KBM-7 (cell line): ENCODE measurements around the gene GRIA2.
"Not testable (repeated sequence)": the region's sequence is repeated elsewhere in the genome, so short reads cannot be mapped to it uniquely, and the experiment has no call there.

Source experiments
- DNase-seq: peaks from one replicate; pipeline ENCODE4 v3.0.0-alpha.2; 2015
- in situ Hi-C: fragments of 300-500 bp; cut with MboI; formaldehyde crosslinking; loops from 2 replicates; pipeline ENCODE4 v1.14.3; 2020; ENCODE audit warnings: low sequenced_read_pairs, low pct_unique_long_range_greater_than_20kb, mixed read lengths

The GRIA2 gene

GRCh38 chr4:157220371-157220881 lies at the start of gene GRIA2:
TSS of gene GRIA2 (plus strand) at chr4:157220728. CDS start at chr4:157221043, 315 bp downstream.
- in situ Hi-C loops: no loop called here
- peak; percentile 78 for DNase-seq

DNA sequence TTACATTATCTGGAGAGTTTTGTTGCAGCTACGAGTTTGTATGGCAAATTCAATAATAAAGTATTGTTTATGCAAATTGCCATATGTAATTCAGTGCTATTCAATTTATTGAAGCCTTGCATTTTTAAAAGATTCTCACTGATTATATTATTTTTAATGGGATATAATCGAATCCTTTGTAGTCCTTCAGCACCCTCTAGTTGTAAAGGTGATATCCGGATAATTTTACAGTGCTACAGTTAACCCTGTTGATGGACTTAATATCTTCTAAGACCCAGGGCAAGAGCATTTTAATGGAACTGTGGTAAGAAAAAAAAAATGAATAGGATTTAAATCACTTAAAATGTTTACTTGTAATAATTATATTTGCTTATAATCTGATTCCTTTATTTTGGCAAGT lies 48.5 kb upstream of the GRIA2 start:
- DNase-seq: no peak
- in situ Hi-C loops: no loop called here

- in situ Hi-C loops, DNase-seq: not testable (repeated sequence)
These were observed 40.3 kb upstream of the GRIA2 start for GRCh38 chr4:157180268-157180667.

- in situ Hi-C loops: no loop called here
- DNase-seq: no peak
These were observed 36.2 kb upstream of the GRIA2 start for GRCh38 chr4:157184300-157184699.

DNA sequence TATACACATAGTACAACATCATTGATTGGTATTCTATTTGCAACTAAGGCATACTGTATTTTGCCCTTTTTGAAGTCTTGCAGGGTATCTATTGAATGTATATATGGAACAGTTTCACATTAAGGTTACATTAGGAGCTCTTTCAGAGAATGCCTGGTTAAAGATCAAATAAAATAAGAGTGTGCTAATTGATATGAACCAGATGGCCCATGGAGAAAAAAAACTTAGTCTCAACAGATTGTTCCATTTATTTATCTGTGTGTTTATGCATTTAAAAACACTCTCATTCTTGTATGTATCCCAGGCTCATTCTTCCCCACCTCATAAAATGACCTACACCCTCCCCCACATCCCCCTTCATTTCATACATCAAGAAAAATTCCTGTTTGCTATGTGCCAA lies 35.2 kb upstream of the GRIA2 start:
- no peak for DNase-seq
- in situ Hi-C loops: no loop called here

DNA sequence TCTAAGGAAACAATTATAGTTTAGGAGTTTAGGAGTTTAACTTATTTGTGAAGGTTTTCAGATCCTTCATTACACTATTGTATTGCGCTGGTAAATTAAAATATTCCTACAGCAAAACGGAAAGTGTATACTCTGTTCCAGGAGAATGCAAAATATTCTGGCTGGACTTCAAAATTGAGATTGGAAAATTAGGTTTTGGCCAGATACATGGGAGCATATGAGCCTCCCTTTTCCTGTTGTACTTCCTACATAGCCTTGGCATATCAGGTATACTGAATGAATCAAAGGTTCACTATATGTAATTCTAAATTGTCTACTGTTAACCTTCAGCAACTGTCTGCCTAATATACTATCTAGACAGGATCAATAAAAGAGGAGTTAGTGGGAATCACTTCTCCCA lies 25.2 kb upstream of the GRIA2 start:
- DNase-seq: no peak
- in situ Hi-C loops: no loop called here

GRCh38 chr4:157196046-157196445 lies 24.5 kb upstream of the GRIA2 start:
- no peak for DNase-seq
- in situ Hi-C loops: no loop called here

- in situ Hi-C loops: no loop called here
- DNase-seq: peak; percentile 53
These were observed 15.8 kb upstream of the GRIA2 start for GRCh38 chr4:157204634-157205244.

GRCh38 chr4:157217708-157218107 lies 2.8 kb upstream of the GRIA2 start:
- in situ Hi-C loops: no loop called here
- DNase-seq: peak; percentile 49

DNA sequence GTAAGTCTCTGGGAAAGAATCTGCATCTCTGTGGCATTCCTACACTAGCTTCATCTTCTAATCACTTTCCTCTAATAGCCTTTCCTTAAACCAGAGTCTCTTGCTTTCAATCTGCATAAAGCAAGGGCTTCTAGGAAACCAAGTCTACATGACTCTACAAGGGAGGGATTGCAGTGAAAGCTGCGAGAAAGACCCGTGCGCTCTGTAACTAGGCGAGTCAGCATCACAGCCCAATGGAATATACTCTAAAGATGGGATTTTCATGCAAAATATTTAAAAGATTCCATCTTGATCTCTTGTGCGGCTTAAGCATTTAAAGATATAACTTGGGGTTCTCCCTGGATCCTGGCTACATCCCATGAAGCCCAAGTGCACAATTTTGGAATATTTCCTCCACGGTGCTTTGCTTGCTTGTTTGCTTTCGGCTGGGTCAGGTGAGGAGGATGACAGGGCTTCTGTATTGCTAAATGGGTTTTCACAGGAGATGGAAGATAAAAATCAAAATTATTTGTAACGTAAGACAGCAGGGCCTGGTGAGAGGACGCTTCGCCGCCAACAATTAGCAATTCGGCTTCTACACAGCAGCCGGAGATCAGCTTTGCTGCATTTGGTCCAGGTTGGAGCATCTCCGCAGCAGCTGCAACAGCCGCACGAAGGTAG lies 687 bp upstream of the GRIA2 start:
- no peak for DNase-seq
- in situ Hi-C loops: no loop called here

GRCh38 chr4:157221426-157221894 lies 932 bp downstream of the GRIA2 start:
- in situ Hi-C loops: no loop called here
- no peak for DNase-seq

DNA sequence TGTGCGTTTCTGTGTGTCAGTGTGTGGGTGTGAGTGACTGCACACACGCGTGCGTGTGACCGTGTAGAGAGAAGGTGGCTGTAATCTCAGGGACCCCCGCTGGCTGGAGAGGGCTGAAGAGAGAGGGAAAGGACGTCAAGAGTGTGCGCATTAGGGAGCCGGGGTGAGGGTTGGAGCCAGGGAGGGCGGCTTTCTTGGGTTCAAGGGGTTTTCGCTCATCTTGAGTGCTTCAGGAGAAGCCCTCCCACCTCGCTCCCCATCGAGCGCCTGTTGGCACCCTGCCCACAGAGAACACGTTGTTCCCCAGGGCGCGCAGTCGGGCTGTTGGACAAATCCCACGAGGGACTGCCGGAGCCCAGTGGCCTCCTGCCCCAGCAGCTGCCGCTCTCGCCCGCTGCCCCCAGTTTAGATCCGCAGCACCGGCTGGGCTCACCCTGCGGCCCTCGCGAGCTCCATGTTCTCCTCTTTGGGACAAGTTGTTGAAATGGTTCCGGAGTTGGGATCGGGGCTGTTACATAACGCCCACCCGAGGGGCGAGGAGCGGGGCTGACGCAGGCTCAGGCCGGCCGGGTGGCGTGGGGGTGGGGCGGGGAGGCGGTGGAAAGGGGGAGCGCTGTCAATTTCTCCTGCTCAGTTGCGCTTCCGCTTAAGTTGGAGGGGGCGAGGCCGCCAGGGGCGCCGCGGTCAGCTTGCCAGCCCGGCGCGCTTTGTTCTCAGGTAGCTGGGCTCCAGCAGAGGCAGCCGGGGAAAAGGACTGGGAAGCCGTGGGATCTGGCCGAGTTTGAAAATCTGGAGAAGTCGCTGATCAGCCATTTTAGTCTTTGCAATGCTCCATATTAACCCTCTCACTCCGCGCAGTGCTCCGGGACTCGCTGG lies 1.6 kb downstream of the GRIA2 start:
- no peak for DNase-seq
- in situ Hi-C loops: no loop called here

DNA sequence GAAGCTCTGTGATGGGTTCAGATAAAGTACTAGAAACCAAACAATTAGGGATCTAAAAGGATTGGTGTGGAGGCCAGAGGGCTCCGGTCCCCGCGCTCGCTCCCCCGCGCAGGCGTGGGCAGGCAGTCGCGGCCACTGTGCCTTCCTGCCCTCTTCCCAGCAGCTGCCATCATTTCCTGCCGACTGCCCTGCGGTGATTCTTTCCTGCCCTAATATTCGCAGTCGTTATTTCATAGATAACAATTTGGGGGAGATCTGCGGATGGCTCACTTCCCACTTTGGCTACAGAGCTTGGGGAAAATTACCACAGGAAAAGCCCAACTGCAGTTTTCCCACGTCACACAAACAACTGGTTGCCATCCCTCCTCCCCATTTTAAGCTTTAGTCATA lies 2.2 kb downstream of the GRIA2 start:
- DNase-seq: no peak
- in situ Hi-C loops: no loop called here

- in situ Hi-C loops: no loop called here
- DNase-seq: no peak
These were observed 2.9 kb downstream of the GRIA2 start for GRCh38 chr4:157223456-157223855.

- DNase-seq: no peak
- in situ Hi-C loops: no loop called here
These were observed 4.6 kb downstream of the GRIA2 start for GRCh38 chr4:157225096-157225495.

GRCh38 chr4:157226035-157226434 lies 5.5 kb downstream of the GRIA2 start:
- in situ Hi-C loops: no loop called here

DNA sequence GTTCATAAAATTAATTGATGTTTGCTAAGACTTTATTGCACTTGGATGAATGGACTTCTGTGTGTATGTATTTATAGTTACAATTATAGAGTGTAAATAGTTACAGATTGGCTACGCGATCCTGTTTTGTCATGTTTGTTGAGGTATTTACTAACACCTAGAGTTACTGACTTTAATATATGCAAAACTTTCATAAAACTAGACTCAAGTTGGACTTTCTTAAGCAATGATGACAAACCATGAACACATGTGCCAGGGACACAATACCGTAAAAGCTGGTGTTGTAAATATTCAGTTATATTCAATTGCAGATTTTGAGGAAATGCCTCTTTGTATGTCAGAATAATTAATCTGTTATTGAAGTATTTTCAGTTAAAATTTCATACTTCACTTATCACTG lies 6.1 kb downstream of the GRIA2 start:
- no peak for DNase-seq
- in situ Hi-C loops: no loop called here

More at GRCh38 chr4:157226035-157226434, 5.5 kb downstream of the GRIA2 start:
- no peak for DNase-seq

DNA sequence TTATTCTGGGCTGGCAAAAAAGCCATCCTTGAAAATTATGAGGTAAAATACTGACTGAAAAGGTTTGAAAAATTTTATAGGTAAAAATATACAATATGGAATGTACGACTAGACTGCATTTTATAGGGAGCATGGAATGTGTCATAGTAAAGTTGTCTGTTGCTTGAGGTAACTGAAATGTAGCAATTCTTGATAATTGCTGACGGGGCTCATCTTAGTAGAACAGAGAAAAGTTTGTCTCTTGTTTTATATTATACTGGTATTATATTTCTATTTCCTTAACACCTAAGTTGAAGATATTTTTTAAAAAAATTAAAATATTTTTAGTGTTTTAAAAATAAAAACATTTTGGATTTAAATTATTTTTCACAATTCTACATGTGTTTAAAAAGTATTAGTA lies 11.0 kb downstream of the GRIA2 start:
- in situ Hi-C loops: no loop called here
- DNase-seq: no peak

GRCh38 chr4:157242871-157243270 lies 22.3 kb downstream of the GRIA2 start:
- no peak for DNase-seq
- in situ Hi-C loops: no loop called here

GRCh38 chr4:157244348-157244747 lies 23.8 kb downstream of the GRIA2 start:
- in situ Hi-C loops: no loop called here
- no peak for DNase-seq
